Bronchial epithelial cell (primary cell): Measurements from ENCODE around the gene PARN. TPM values are rescaled to one million over a fixed set of nuclear protein-coding genes. Genes with fewer than 3 reads are reported as not detected.

Source experiments
- DNase-seq: peaks from one replicate; pipeline ENCODE4 v3.0.0-alpha.2; 2010; ENCODE audit warnings: low read depth
- FAIRE-seq: peaks from 2 replicates; lab custom pipeline; 2011; peaks lifted over from hg19 to GRCh38; lab: Jason Lieb, UNC
- H3K27me3 ChIP-seq: 2 replicates; pipeline ENCODE4 v1.5.1; 2011; ENCODE audit warnings: low read length; ENCODE audit not compliant: control insufficient read depth, insufficient read depth
- H3K36me3 ChIP-seq: 2 replicates; pipeline ENCODE4 v1.5.1; 2011; ENCODE audit warnings: low read length; ENCODE audit not compliant: control insufficient read depth, insufficient read depth
- H3K4me3 ChIP-seq: 2 replicates; pipeline ENCODE4 v1.5.1; 2011; ENCODE audit warnings: mild to moderate bottlenecking, low read depth, low read length, control low read depth
- total RNA-seq: library from RNA; depleted of rRNA; stranded (reverse); fragments of >200 nt; gene quantifications from 2 replicates; pipeline ENCODE4 v1.2.1, GENCODE V29; 2014
- TF ChIP-seq, protein P1 (sequence below): IDR thresholded peaks from 2 replicates; pipeline ENCODE4 v1.5.1; 2011; ENCODE audit warnings: mild to moderate bottlenecking, moderate library complexity, low read length, control low read depth, inconsistent platforms; ENCODE audit not compliant: insufficient read depth, severe bottlenecking

PARN gene
- total RNA-seq, 1 donor from 2014 or later = 18.7 TPM

DNA sequence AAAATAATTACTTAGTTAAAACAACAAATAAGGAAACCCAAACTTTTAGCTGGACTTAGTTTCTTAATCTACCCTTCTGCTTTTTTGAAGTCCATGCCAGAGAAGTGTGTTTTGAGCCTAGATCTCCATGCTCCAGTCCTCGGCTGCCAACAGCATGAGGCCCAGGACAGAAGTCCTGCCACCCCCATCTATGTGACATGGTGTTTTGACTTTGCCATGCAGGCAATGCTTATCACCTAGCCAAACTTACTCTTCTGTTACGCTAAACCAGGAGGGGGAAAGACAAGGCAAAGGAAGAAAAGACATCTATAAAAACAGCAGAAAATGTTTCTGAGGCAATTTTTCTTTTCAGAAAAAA lies 119.5 kb downstream of the PARN start:
- H3K36me3 ChIP-seq = no peaks in the 10 kb centered on the region
- H3K27me3 ChIP-seq = no peaks in the 10 kb centered on the region
- no peak overlapping the region for H3K4me3 ChIP-seq
- TF ChIP-seq, protein P1, sequence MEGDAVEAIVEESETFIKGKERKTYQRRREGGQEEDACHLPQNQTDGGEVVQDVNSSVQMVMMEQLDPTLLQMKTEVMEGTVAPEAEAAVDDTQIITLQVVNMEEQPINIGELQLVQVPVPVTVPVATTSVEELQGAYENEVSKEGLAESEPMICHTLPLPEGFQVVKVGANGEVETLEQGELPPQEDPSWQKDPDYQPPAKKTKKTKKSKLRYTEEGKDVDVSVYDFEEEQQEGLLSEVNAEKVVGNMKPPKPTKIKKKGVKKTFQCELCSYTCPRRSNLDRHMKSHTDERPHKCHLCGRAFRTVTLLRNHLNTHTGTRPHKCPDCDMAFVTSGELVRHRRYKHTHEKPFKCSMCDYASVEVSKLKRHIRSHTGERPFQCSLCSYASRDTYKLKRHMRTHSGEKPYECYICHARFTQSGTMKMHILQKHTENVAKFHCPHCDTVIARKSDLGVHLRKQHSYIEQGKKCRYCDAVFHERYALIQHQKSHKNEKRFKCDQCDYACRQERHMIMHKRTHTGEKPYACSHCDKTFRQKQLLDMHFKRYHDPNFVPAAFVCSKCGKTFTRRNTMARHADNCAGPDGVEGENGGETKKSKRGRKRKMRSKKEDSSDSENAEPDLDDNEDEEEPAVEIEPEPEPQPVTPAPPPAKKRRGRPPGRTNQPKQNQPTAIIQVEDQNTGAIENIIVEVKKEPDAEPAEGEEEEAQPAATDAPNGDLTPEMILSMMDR = no peak
- no peak for FAIRE-seq
- no peak for DNase-seq

DNA sequence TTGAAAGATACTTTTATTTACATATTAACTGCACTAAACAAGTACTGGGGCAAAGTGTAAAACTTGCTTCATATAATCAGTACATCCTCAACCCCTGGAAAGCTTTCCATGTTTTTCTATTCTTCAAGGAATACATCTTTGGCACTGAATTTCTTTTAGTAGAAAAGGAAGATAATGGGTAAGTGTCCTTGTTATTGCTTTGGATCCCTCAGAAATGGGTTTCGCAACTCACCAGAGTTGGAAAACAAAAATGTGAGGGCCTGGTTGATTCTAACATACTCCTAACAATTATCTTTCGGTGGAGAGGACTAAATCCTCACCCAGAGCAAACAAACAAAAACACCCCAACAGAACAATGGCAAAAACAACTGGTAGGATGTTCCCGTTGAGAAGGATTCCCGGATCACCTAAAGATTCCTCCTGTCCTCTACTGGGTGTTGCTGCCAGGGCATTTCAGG lies 120.4 kb downstream of the PARN start:
- FAIRE-seq (no peak), DNase-seq (no peak)
- Histone ChIP-seq H3K36me3 (no peaks in the 10 kb centered on the region), H3K4me3 (no peak overlapping the region), H3K27me3 (no peaks in the 10 kb centered on the region)
- TF ChIP-seq, protein P1 = no peak

DNA sequence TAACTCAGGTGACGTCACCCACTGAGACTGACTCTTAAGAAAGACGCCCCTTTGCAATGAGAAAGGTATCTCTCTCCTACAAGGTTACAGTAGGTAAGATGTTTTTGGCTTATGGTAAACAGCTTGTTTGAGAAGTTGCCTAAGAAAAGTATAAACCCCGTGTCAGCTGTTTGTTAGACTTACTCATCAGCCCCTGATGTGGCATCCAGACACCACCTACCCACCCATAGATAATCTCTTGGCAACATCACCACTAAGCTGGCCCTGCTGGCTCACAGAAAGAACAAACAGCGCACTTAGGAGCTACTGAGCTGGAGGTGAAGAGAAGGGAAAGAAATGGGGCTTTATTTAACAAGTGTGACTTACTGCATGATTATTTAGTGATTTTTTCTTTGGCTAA lies 121.0 kb downstream of the PARN start:
- no peaks in the 10 kb centered on the region for H3K36me3 ChIP-seq
- FAIRE-seq = no peak
- H3K4me3 ChIP-seq = no peak overlapping the region
- H3K27me3 ChIP-seq = no peaks in the 10 kb centered on the region
- peak; percentile 88 for DNase-seq
- TF ChIP-seq, protein P1 = no peak

DNA sequence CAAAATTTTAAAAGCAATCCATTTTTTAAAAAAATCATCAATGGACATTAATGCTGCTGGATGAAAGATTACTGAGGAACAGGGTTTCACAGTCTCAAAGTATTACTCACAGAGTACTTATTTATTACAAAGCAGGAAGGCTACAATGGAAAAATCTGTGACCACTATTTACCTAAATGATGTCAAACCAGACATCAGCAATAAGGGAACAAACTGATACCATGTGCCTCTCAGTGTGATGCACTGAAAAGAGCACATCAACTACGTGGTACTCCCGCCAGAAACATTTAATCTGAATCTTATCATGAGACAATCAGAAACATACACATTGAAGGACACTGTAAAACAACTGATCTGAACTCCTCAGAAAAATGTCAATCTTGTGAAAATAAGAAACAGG lies 124.2 kb downstream of the PARN start:
- no peak for FAIRE-seq
- Histone ChIP-seq H3K4me3 (no peak overlapping the region), H3K36me3 (no peaks in the 10 kb centered on the region), H3K27me3 (no peaks in the 10 kb centered on the region)
- TF ChIP-seq, protein P1 = no peak
- DNase-seq = peak; percentile 90

DNA sequence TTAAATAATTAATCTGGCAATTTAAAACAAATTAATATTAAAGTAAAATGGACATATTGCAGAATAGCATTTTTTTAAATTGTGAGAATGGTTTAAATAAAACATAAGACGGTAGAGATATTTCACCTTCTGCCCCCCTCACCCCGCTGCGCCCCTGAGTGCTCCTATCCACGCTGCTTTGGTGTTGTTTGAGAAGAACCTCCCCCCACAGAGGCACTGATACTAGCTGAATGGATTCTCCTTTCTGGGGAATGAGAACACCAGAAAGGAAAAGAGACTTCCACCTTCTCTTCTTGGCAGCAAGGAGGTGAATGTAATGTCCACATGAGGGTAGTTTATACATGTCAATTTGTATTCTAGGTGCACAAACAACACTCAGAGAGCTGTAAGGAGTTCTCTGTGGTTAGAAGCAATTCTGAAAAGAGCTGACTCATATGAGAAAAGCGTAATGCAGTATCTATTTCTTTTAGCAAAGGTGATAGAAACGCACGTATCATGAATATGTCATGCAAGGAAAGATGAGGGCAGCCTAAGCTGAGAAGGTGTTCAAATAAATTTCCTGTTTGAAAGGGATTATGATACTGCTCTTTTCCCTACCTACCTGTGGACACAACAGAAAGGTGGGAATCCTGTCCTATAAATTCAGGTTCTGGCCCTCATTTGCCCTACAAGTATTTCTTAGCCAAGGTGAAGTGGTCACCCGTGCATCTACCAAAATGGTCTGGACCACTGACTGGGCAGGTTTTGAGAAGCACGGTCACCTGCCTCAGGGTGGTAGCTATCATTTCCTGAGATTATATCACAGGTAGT lies 126.9 kb downstream of the PARN start:
- Histone ChIP-seq H3K36me3 (no peaks in the 10 kb centered on the region), H3K27me3 (no peaks in the 10 kb centered on the region), H3K4me3 (no peak overlapping the region)
- TF ChIP-seq, protein P1 = no peak
- DNase-seq (peak; percentile 98), FAIRE-seq (no peak)
